G401.6 (cell line): ENCODE measurements around the gene MAGI1.

ENCODE experiments used
- FAIRE-seq: peaks from 2 replicates; lab custom pipeline; 2012; peaks lifted over from hg19 to GRCh38; lab: Jason Lieb, UNC

Gene MAGI1

DNA sequence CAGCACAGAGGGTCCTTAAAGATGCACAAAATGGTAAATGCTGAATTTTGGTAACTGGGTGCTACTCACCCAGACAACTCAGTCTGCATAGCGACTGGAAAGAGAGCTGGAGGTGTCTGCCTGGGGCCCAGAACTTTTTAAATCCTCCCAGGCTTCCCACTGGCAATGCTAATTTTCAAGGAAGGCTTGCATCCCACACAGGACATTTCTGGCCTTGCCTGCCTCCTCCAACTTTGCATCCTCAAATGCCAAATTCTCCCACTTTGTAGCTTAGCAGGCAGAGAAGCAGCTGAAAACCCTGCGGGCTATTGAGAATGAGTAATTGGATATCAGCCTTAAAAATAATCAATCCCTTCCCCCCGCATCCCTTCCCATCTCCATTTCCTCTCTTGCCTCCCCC lies 694.3 kb downstream of the MAGI1 start:
- no peak for FAIRE-seq

DNA sequence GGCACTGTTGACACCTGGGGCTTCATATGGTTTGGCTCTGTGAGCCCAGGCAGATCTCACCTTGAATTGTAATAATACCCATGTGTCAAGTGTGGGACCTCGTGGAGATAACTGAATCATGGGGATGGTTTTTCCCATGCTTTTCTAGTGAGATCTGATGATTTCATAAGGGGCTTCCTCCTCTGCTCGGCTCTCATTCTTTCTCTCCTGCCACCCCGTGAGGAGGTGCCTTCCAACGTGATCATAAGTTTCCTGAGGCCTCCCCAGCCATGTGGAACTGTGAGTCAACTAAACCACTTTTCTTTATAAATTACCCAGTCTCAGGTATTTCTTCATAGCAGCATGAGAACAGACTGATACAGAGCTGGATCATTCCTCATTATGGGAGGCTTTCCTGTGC lies 695.0 kb downstream of the MAGI1 start:
- FAIRE-seq: no peak

DNA sequence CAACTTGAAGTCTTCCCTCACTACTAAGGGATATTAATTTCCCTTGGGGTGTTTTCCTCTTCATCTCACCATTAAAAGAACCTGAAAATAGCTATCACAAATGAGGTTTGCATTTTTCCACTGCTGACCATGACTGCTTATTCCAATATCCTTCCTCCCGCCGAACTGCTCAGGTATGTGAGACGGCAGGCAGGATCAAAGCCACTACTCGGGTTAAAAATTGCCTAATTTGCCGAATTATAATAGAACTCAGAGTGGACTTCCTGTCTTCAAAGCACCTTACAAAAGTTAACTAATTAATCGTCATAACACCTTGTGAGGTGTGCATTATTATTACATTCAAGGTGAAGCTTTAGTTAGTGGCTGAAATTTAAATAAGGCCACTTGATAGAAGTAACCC lies 695.7 kb downstream of the MAGI1 start:
- FAIRE-seq: no peak

DNA sequence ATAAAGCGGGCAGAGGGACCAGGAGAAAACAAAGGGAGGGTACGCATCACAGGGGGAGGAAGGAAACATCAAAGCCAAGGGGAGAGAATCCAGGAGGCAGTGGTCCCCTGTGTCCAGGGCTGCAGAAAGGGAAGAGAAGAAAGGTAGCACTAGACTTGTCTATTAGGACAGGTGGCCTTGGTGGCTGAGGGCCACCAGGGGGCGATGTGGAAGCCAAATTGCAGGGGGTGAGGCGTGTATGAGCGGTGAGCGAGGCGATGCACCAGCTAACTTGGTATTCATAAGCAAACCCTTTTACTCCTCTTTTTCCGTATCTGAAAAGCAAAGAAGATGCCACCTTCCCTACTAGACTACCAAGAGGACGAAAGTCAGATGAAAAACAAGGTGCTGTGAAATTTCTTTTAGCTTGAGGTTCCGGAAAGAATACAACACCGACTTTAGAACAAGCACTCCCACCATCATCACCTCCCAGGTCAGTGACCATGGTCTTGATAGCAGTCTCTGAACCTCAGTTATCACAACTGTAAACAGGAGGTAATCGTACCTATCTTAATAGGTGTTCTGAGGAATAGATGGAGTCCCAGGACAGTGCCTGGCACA lies 696.5 kb downstream of the MAGI1 start:
- FAIRE-seq: peak; percentile 13

DNA sequence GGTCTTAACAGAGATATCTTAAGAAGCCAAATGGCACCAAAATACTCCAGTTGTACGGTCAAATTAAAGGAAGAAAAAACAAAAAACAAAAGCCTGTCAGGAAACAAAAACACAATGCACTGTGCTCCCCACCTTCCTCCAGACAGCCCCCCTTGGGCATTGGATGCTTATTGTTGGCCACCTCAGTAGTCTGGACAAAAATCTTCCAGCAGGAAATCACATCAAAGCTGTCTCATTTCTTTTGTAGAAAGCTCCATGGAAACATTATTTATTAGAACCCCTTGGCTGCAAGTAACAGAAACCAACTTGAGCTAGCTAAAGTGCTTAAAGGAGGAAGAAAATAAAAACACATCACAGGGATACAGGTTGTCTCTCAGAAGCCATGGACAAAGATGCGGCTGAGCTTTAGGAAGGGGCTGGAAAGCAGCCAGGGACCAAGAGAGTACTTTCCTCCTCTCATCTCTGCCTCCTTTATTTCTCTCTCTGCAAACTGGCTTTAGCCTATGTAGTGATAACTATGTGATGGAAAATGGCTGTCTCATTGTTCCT lies 699.5 kb downstream of the MAGI1 start:
- FAIRE-seq: no peak

DNA sequence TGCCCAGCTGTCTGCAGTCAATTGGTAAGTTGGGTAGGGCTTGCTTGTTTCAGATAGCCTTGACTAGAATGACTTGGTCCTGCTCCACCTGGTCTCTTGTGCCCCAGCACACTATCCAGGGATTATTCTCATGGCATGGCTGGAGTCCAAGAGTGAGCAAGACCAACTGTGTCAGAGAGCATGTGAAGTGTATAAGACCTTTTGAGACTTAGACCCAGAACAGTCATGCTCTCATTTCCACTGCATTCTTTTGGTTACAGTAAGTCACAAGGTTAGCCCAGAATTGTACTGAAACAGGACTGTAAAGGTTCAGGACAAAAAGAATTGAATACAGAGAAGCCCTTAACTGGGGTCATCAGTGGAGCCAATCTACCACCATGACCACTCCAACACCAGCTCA lies 700.1 kb downstream of the MAGI1 start:
- FAIRE-seq: no peak

DNA sequence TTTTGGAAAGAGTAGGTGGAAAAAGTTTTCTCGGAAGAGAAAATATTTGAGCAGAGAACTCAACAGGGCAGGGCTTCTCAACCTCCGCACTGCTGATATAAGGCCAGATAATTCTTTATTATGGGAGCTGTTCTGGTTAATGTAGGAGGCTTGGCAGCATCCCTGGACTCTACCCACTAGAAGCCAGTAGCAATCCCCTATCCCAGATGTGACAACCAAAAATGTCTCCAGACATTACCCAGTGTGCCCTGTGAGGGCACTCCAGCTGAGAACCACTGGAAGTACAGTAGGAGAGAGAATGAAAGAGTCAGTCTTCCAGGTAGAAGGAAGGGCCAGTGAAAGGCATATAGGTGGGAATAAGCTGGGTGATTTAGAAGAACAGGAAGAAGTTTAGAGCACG lies 703.1 kb downstream of the MAGI1 start:
- no peak for FAIRE-seq

DNA sequence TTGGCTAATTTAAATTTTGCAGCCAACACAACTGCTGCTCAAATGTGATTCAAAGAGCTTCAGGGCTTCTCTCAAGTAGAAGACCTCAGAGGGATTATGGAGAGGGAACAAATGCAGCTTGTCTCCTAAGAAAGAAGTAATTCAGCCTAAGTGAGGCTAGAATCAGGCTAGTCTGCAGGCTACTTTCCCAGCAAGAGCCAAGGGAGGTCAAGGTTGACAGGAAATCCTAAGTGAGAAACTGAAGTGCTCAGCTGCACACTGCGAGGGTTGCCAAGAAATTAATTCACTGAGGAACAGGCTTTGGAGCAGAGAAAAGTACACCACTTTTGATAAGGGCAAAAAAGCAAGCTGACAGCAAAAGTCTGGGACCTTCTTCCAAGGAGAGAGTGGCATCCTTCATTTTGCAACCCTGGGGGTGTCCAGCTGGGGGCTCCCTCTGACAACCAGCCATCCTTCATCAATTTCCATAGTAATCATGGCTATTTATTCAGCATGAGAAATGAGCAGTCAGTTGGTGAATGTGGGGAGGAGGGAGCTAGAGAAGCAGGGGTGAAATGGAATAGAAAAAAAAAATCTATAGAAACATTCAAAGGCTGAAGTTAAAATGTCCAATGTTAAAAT lies 704.6 kb downstream of the MAGI1 start:
- no peak for FAIRE-seq

DNA sequence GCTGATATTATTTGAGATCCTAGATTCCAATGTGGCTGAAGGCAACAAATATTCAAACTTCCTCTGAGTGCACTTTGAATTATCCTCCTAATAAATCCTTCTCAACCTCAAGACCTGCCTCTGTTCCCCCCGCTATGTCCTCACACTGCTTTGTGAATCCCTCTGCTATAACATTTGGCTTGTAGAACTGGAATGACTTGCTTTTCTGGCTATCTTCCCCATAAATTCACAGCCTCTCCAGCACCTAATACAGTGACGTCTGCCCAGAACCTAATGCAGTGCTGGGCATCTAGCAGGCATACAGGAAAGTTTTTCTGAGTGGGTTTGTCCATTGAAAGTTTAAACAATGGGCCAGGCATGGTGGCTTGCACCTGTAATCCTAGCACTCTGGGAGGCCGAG lies 707.0 kb downstream of the MAGI1 start:
- no peak for FAIRE-seq

DNA sequence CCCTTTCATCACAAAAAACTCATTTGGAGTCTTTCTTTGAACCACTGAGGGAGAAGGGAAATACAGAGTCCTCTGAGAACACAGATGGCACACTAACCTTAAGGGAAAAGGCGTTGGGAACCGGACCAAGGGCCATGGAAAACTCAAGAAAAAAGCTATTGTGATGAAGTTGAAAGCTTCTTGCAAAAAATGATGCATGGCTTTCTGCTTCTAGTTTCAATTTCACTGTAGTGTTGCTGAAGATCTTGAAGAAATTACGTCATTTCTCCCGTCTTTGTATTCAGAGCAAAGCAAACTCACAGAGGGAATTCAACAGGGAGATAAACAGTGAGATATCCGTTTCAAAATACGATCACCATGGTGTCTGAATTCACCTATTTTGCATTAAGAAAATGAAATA lies 708.6 kb downstream of the MAGI1 start:
- FAIRE-seq: no peak

DNA sequence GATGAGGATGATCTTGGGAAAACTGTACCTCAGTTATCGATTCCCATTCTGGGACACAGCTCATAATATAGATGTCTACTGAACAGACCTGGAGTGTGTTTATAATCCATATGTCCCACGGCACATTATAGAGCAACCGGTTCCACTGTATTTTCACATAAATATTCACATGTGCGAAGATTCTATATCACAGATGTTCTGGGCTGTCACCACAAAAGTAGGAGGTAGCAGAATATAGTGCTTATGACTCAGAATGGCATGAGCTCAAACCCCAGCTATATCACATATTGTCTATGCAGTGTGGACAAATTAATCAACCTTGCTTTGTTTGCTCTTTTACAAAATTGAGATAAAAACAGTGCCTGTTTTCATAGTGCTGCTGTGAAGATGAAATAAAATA lies 710.6 kb downstream of the MAGI1 start:
- FAIRE-seq: no peak

DNA sequence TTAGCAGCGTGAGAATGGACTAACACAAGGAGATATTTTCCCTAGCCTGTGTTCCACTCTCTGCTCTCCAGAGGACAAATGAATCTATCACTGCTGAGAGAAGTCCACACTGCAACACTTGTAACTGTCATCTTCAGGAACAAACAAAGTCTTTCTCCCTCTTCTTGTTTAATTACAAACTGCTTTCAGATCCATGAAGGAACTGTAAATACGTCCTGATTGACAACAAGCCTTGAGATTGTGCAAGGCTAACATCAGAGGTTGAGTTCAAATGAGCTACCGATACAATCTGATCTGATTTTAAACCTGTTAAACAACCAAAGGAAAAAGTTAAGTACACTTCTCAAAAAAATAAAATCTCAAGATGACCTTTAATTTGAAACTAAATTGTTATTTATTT lies 712.1 kb downstream of the MAGI1 start:
- FAIRE-seq: no peak

DNA sequence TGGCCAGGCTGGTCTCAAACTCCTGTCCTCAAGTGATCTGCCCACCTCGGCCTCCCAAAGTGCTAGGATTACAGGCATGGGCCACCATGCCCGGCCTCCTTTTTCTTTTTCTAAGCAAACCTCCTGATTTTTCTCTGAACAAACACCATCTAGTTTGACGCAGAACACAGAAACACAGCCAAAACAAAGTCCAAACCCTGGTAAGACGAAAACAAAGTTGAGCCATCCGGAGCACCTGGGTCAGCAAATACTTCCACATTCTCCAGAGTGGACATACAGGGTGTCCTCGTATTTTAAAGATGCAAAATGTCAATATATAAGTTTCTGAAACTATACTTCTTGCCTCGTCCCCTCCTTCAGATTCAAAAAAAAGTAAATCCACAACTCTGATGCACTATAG lies 715.8 kb downstream of the MAGI1 start:
- no peak for FAIRE-seq

DNA sequence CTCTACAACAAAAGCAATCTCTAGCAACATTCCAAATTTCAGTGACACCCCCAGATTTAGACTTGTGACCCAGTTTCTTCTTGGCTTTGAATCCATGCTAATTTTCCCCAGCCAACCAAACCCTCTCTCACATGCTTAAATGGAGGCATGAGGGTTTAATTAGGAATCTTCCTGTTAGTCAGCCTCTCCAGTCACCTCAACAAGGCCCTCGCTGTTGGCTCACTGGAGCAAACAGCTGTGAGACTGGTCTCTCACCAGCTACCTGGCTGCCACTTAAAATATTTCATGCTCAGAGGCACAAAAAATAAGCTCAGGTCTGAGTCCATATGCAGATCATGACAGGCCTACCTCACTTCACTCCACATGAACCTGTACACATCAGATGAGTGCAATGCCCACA lies 720.5 kb downstream of the MAGI1 start:
- no peak for FAIRE-seq

DNA sequence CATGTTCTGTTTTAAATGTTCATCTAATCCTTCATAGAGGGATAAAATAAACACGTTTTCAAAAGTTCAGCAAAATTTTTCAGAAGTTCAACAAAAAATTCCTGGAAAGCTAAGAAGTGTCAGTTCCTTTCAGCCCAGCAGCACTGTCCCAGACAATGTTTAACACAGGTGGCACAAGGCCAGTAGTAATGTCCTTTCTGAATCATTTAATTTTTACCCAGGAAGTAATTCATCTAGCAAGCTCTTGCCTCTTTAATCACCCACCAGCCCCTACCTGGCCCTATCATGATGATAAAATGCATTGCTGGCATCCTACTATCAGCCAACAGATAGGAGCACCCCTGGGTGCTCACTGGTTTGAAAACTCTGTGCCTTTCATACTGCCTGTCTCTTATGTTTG lies 723.8 kb downstream of the MAGI1 start:
- no peak for FAIRE-seq

DNA sequence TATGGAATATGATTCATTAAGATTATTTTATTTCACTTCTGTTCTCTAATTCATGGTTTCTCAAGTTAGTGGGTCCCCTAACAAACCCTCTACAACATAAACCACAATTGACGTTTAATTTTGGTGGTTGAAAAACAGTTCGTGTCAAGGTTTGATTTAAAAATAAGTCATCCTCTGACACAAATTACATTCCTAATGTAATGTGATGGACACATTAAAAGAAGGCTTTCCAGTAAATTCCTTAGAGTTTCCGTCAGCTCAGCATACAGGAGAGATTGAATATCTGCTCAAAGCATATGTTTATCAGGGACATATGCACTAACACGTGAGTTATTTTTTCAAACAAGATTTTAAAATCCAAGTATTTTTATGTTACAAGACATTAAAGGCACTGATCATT lies 724.4 kb downstream of the MAGI1 start:
- no peak for FAIRE-seq

DNA sequence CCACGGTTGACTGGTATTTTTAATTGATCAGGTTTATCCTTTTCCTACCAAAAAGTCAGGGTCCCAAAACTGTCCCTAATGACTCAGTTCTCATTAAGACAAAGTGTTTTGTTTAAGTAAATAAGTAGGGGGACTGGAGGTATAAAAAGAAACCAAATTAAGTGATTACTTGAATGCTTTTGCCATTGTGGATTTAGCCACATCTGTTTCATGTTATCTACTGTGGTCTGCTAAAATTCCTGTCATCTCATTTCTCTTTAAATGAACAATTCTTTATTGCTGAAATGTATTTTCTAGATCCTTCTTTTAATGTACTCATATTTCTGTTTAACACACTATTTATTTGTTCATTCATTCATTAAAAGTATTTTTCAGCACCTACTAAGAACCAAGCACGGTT lies 725.1 kb downstream of the MAGI1 start:
- FAIRE-seq: no peak

DNA sequence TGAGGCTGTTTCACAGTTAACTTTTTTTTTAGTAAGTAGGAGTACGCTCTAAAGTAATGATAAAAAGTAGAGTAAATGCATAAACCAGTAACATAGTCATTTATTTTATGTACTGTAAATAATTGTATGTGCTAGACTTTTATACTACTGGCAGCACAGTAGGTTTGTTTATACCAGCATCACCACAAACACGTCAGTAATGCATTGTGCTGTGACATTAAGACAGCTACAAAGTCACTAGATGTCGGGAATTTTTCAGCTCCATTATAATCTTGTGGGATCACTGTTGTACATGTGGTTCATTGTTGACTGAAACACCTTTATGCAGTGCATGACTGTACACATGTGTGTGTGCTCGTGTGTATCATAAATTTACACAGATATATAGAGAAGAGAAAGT lies 732.9 kb downstream of the MAGI1 start:
- no peak for FAIRE-seq
